BJ (cell line): ENCODE results near the gene ACYP2. TPM values are rescaled to one million over a fixed set of nuclear protein-coding genes. Genes with fewer than 3 reads are reported as not detected.

Experiments used
- CTCF ChIA-PET: fragments of 350-600 bp; formaldehyde crosslinking; extraction: SDS; loops from one replicate; lab custom pipeline; 2021; ENCODE audit warnings: antibody characterized with exemption, inconsistent platforms; lab: Yijun Ruan, JAX
- POLR2A ChIA-PET: fragments of 300-600 bp; sonication (Branson Sonifier 250); formaldehyde crosslinking; extraction: SDS; loops from one replicate; lab custom pipeline; 2021; ENCODE audit warnings: antibody characterized with exemption; lab: Charles Lee
- DNase-seq: peaks from one replicate; pipeline ENCODE4 v3.0.0-alpha.2; 2011; ENCODE audit warnings: low read depth
- H3K27me3 ChIP-seq: 2 replicates; pipeline ENCODE4 v1.6.0; 2011; ENCODE audit warnings: low read length; ENCODE audit not compliant: control insufficient read depth, insufficient read depth
- H3K36me3 ChIP-seq: 2 replicates; pipeline ENCODE4 v1.5.1; 2011; ENCODE audit warnings: low read length; ENCODE audit not compliant: control insufficient read depth, insufficient read depth
- H3K4me3 ChIP-seq: 2 replicates; pipeline ENCODE4 v1.5.1; 2011; ENCODE audit warnings: low read depth, mild to moderate bottlenecking, control low read depth, low read length
- CTCF ChIP-seq: IDR thresholded peaks from 2 replicates; pipeline ENCODE4 v1.5.1; 2011; ENCODE audit warnings: low read depth, mild to moderate bottlenecking, control low read depth, inconsistent platforms, low read length, moderate library complexity; ENCODE audit not compliant: insufficient read depth
- polyA plus RNA-seq: library from polyadenylated mRNA; depleted of rRNA; stranded (reverse); fragments of >200 nt; gene quantifications from 2 replicates; pipeline ENCODE4 v1.2.3, GENCODE V29; 2011

Gene ACYP2
- polyA plus RNA-seq, 1 experiment: 7.0 TPM

GRCh38 chr2:54206596-54206995 is 91.2 kb downstream of the ACYP2 start:
- Histone ChIP-seq H3K36me3 (no peaks in the 10 kb centered on the region), H3K27me3 (no peaks in the 10 kb centered on the region), H3K4me3 (no peak overlapping the region)
- POLR2A ChIA-PET: no interaction called here
- TF ChIP-seq CTCF: peak; percentile 44
- no peak for DNase-seq
- CTCF ChIA-PET: interaction anchor here (1.2 to 1.7 kb wide), 3 partner anchors 9 to 83 kb away, joined by 3 to 6 read pairs (median 3); no protein-coding TSS in a partner anchor

- TF ChIP-seq CTCF: no peak
- POLR2A ChIA-PET: no interaction called here
- no peak for DNase-seq
- no peaks in the 10 kb centered on the region for H3K36me3 ChIP-seq
- CTCF ChIA-PET: interaction anchor here (0.7 to 1.5 kb wide), 2 partner anchors 11 to 324 kb away, joined by 3 read pairs; no protein-coding TSS in a partner anchor
- no peak overlapping the region for H3K4me3 ChIP-seq
- H3K27me3 ChIP-seq: no peaks in the 10 kb centered on the region
Measured at GRCh38 chr2:54207666-54208195, 92.3 kb downstream of the ACYP2 start.

GRCh38 chr2:54208364-54209240 is 93.2 kb downstream of the ACYP2 start:
- no peak overlapping the region for H3K4me3 ChIP-seq
- TF ChIP-seq CTCF: no peak
- ChIA-PET CTCF (interaction anchor here (0.7 kb wide), 1 partner anchor 323 kb away, joined by 3 read pairs; no protein-coding TSS in a partner anchor), POLR2A (interaction anchor here (0.6 to 0.7 kb wide), 2 partner anchors 837 to 989 kb away, joined by 3 to 11 read pairs; no protein-coding TSS in a partner anchor)
- H3K27me3 ChIP-seq: no peaks in the 10 kb centered on the region
- peak; percentile 39 for DNase-seq
- H3K36me3 ChIP-seq: no peaks in the 10 kb centered on the region

GRCh38 chr2:54209379-54209778 is 94.0 kb downstream of the ACYP2 start:
- DNase-seq: no peak
- no peaks in the 10 kb centered on the region for H3K27me3 ChIP-seq
- H3K36me3 ChIP-seq: no peaks in the 10 kb centered on the region
- CTCF ChIA-PET: no interaction called here
- TF ChIP-seq CTCF: no peak
- no peak overlapping the region for H3K4me3 ChIP-seq
- POLR2A ChIA-PET: interaction anchor here (0.6 to 0.7 kb wide), 2 partner anchors 837 to 990 kb away, joined by 3 to 11 read pairs; no protein-coding TSS in a partner anchor

GRCh38 chr2:54212456-54212855 is 97.0 kb downstream of the ACYP2 start:
- TF ChIP-seq CTCF: no peak
- ChIA-PET CTCF (interaction anchor here (1.5 kb wide), 1 partner anchor 11 kb away, joined by 9 read pairs; no protein-coding TSS in a partner anchor), POLR2A (interaction anchor here (0.8 to 1.0 kb wide), 2 partner anchors 10 to 27 kb away, joined by 4 to 7 read pairs; no protein-coding TSS in a partner anchor)

More at GRCh38 chr2:54212456-54212855, 97.0 kb downstream of the ACYP2 start:
- Histone ChIP-seq H3K4me3 (no peak overlapping the region), H3K36me3 (no peaks in the 10 kb centered on the region), H3K27me3 (no peaks in the 10 kb centered on the region)
- peak; percentile 80 for DNase-seq
